MCF 10A (cell line): Measurements from ENCODE around the gene ITGA4. TPM values are rescaled to one million over a fixed set of nuclear protein-coding genes. Genes with fewer than 3 reads are reported as not detected.

Experiments used
- BruUV-seq: library from RNA; stranded (reverse); fragments of 400-500 nt; replicated peaks from 2 replicates; lab custom pipeline; 2021; lab: Mats Ljungman, UMichigan
- CTCF ChIA-PET: fragments of 300-600 bp; sonication (Branson Sonifier 250); formaldehyde crosslinking; extraction: SDS; loops from one replicate; lab custom pipeline; 2021; ENCODE audit warnings: antibody characterized with exemption, inconsistent platforms; lab: Yijun Ruan, JAX
- POLR2A ChIA-PET: fragments of 300-600, 350-650 bp; sonication (Branson Sonifier 250); formaldehyde crosslinking; extraction: SDS; loops from one replicate; lab custom pipeline; 2020; ENCODE audit warnings: antibody characterized with exemption, inconsistent platforms; lab: Yijun Ruan, JAX
- DNase-seq: peaks from one replicate; pipeline ENCODE4 v3.0.0-alpha.2; 2018; ENCODE audit not compliant: unreplicated experiment
- H3K27ac Mint-ChIP-seq: one replicate; pipeline ENCODE4 v1.8.0; 2022; ENCODE audit warnings: mild to moderate bottlenecking, low read depth, mixed read lengths; ENCODE audit not compliant: unreplicated experiment
- H3K27me3 Mint-ChIP-seq: one replicate; pipeline ENCODE4 v1.8.0; 2022; ENCODE audit warnings: mixed read lengths; ENCODE audit not compliant: insufficient read depth, unreplicated experiment
- H3K36me3 Mint-ChIP-seq: one replicate; pipeline ENCODE4 v1.8.0; 2022; ENCODE audit warnings: mild to moderate bottlenecking, moderate library complexity, mixed read lengths; ENCODE audit not compliant: insufficient read depth, unreplicated experiment
- H3K4me1 Mint-ChIP-seq: one replicate; pipeline ENCODE4 v1.8.0; 2022; ENCODE audit warnings: mixed read lengths; ENCODE audit not compliant: insufficient read depth, unreplicated experiment
- H3K4me3 Mint-ChIP-seq: one replicate; pipeline ENCODE4 v1.8.0; 2022; ENCODE audit warnings: mild to moderate bottlenecking, moderate library complexity, mixed read lengths; ENCODE audit not compliant: unreplicated experiment
- H3K9me3 Mint-ChIP-seq: one replicate; pipeline ENCODE4 v1.8.0; 2022; ENCODE audit warnings: mixed read lengths; ENCODE audit not compliant: unreplicated experiment
- CTCF ChIP-seq: fragments of 200-600 bp; IDR thresholded peaks from one replicate; pipeline ENCODE4 v1.8.0; 2022; ENCODE audit warnings: antibody characterized with exemption, mild to moderate bottlenecking; ENCODE audit not compliant: unreplicated experiment
- intact Hi-C: fragments of 100-400 bp; cut with micrococcal nuclease; formaldehyde crosslinking; loops from 2 replicates; pipeline ENCODE4 v1.14.1; 2022
- total RNA-seq: library from RNA; stranded (reverse); gene quantifications from 2 replicates; pipeline ENCODE4 v1.2.3, GENCODE V29; 2022

Gene ITGA4
- total RNA-seq, 1 experiment from 2014 or later: 0.19 TPM

- ChIA-PET CTCF (no interaction called here), POLR2A (no interaction called here)
- Mint-ChIP-seq H3K9me3 (no peaks in the 10 kb centered on the region), H3K27ac (no peak overlapping the region), H3K27me3 (no peaks in the 10 kb centered on the region), H3K4me3 (no peak overlapping the region), H3K36me3 (no peaks in the 10 kb centered on the region), H3K4me1 (no peaks in the 10 kb centered on the region)
- no TSS peak for BruUV-seq
- TF ChIP-seq CTCF: no peak
- intact Hi-C loops: no loop called here
- no peak for DNase-seq
These were observed 37.9 kb upstream of the ITGA4 start for GRCh38 chr2:181419129-181419855.

GRCh38 chr2:181420259-181421130, 36.7 kb upstream of the ITGA4 start:
- no TSS peak for BruUV-seq
- intact Hi-C loops: no loop called here
- POLR2A ChIA-PET: no interaction called here
- Mint-ChIP-seq H3K27me3 (no peaks in the 10 kb centered on the region), H3K4me3 (no peak overlapping the region), H3K4me1 (no peaks in the 10 kb centered on the region), H3K9me3 (no peaks in the 10 kb centered on the region), H3K36me3 (no peaks in the 10 kb centered on the region), H3K27ac (no peak overlapping the region)
- CTCF ChIA-PET: no interaction called here
- no peak for TF ChIP-seq CTCF
- DNase-seq: no peak

GRCh38 chr2:181421131-181421458, 36.1 kb upstream of the ITGA4 start:
- no peaks in the 10 kb centered on the region for H3K27me3 Mint-ChIP-seq
- no peaks in the 10 kb centered on the region for H3K9me3 Mint-ChIP-seq
- intact Hi-C loops: no loop called here
- POLR2A ChIA-PET: interaction anchor here (0.7 kb wide), 1 partner anchor 268 kb away, joined by 3 read pairs; no protein-coding TSS in a partner anchor
- TF ChIP-seq CTCF: no peak
- no peak overlapping the region for H3K27ac Mint-ChIP-seq
- CTCF ChIA-PET: no interaction called here
- no peaks in the 10 kb centered on the region for H3K36me3 Mint-ChIP-seq
- no peaks in the 10 kb centered on the region for H3K4me1 Mint-ChIP-seq
- no peak for DNase-seq
- BruUV-seq: no TSS peak
- no peak overlapping the region for H3K4me3 Mint-ChIP-seq

GRCh38 chr2:181421464-181421863, 35.7 kb upstream of the ITGA4 start:
- POLR2A ChIA-PET: interaction anchor here (0.7 kb wide), 1 partner anchor 267 kb away, joined by 3 read pairs; no protein-coding TSS in a partner anchor
- no peak overlapping the region for H3K27ac Mint-ChIP-seq
- TF ChIP-seq CTCF: no peak
- no peaks in the 10 kb centered on the region for H3K27me3 Mint-ChIP-seq
- no peaks in the 10 kb centered on the region for H3K36me3 Mint-ChIP-seq
- DNase-seq: no peak
- CTCF ChIA-PET: no interaction called here
- no peaks in the 10 kb centered on the region for H3K9me3 Mint-ChIP-seq
- intact Hi-C loops: no loop called here
- no TSS peak for BruUV-seq
- H3K4me1 Mint-ChIP-seq: no peaks in the 10 kb centered on the region
- no peak overlapping the region for H3K4me3 Mint-ChIP-seq
